IPS-NIHi7 (cell line): ENCODE results near the gene LYPD1.
A peak's percentile ranks its signal among the peaks of the same experiment; 100 is the strongest.

Experiments used
- DNase-seq: peaks from one replicate; pipeline ENCODE4 v3.0.0; 2012; ENCODE audit warnings: mixed read lengths; ENCODE audit errors: extremely low spot score

LYPD1 gene

GRCh38 chr2:132668189-132668823 lies 1.7 kb downstream of the LYPD1 start:
- peak; percentile 69 for DNase-seq

GRCh38 chr2:132667706-132668105 lies 2.3 kb downstream of the LYPD1 start:
- no peak for DNase-seq

GRCh38 chr2:132665401-132666140 lies 4.4 kb downstream of the LYPD1 start:
- DNase-seq, result no peak

- no peak for DNase-seq
Measured at GRCh38 chr2:132664096-132664495, 5.9 kb downstream of the LYPD1 start.

- DNase-seq, result no peak
Measured at GRCh38 chr2:132662732-132663131, 7.3 kb downstream of the LYPD1 start.

GRCh38 chr2:132659331-132659730 lies 10.7 kb downstream of the LYPD1 start:
- DNase-seq, result no peak

- no peak for DNase-seq
Measured at GRCh38 chr2:132656266-132656975, 13.6 kb downstream of the LYPD1 start.

GRCh38 chr2:132654968-132655367 lies 15.0 kb downstream of the LYPD1 start:
- no peak for DNase-seq

GRCh38 chr2:132654335-132654734 lies 15.7 kb downstream of the LYPD1 start:
- DNase-seq, result no peak

GRCh38 chr2:132652474-132652873 lies 17.5 kb downstream of the LYPD1 start:
- DNase-seq, result no peak

- peak; percentile 53 for DNase-seq
Measured at GRCh38 chr2:132651115-132652045, 18.6 kb downstream of the LYPD1 start.

- DNase-seq, result no peak
Measured at GRCh38 chr2:132646540-132647108, 23.4 kb downstream of the LYPD1 start.

GRCh38 chr2:132645722-132646539 lies 24.1 kb downstream of the LYPD1 start:
- DNase-seq, result no peak

GRCh38 chr2:132645176-132645575 lies 24.8 kb downstream of the LYPD1 start:
- no peak for DNase-seq

- no peak for DNase-seq
Measured at GRCh38 chr2:132642415-132642814, 27.6 kb downstream of the LYPD1 start.

- no peak for DNase-seq
Measured at GRCh38 chr2:132641819-132642218, 28.2 kb downstream of the LYPD1 start.

GRCh38 chr2:132640116-132640515 lies 29.9 kb downstream of the LYPD1 start:
- no peak for DNase-seq

GRCh38 chr2:132638313-132639040 lies 31.5 kb downstream of the LYPD1 start:
- DNase-seq, result no peak

GRCh38 chr2:132636346-132636745 lies 33.7 kb downstream of the LYPD1 start:
- no peak for DNase-seq

GRCh38 chr2:132633635-132634034 lies 36.4 kb downstream of the LYPD1 start:
- no peak for DNase-seq
